HCT116 (cell line): Measurements from ENCODE around the gene PPP1R16B. TPM values are rescaled to one million over a fixed set of nuclear protein-coding genes. Genes with fewer than 3 reads are reported as not detected.

Experiments used
- ATAC-seq: fragments of 200-7000 bp; cut with Tn5 transposase; 2 replicates; pipeline ENCODE4 v1.9.1; 2020; ENCODE audit warnings: mild to moderate bottlenecking, moderate library complexity
- BruUV-seq: library from RNA; stranded (reverse); fragments of 400-500 nt; replicated peaks from 2 replicates; lab custom pipeline; 2021; lab: Mats Ljungman, UMichigan
- CTCF ChIA-PET: fragments of 300-600 bp; sonication (Branson Sonifier 250); formaldehyde crosslinking; loops from one replicate; lab custom pipeline; 2021; ENCODE audit warnings: antibody characterized with exemption; lab: Charles Lee
- POLR2A ChIA-PET: fragments of 300-600, 350-600 bp; sonication (Branson Sonifier 250); formaldehyde crosslinking; loops from one replicate; lab custom pipeline; 2021; ENCODE audit warnings: antibody characterized with exemption; lab: Charles Lee
- RAD21 ChIA-PET, 2 experiments: fragments of 300-600 bp; sonication (Branson Sonifier 250); formaldehyde crosslinking; loops; one replicate each; lab custom pipeline; 2023; ENCODE audit warnings: low total read pairs in 2 of 2; ENCODE audit not compliant: uncharacterized antibody in 2 of 2, unreplicated experiment in 2 of 2, low non-redundant PET in 1 of 2; lab: Charles Lee
- DNase-seq: peaks from one replicate; pipeline ENCODE4 v3.0.0-alpha.2; 2010; ENCODE audit warnings: low read depth, low spot score
- H2AFZ ChIP-seq: fragments of 200-600 bp; shearing (Covaris generic), sonication (generic); 2 replicates; pipeline ENCODE4 v1.6.1; 2017; ENCODE audit warnings: low read depth, mixed run types, mixed read lengths, antibody characterized with exemption, low read length; ENCODE audit not compliant: poor library complexity, severe bottlenecking
- H3K27ac ChIP-seq: 2 replicates; pipeline ENCODE4 v1.5.1; 2012; ENCODE audit warnings: low read depth, low read length
- H3K27me3 ChIP-seq: fragments of 200-600 bp; sonication (generic); 2 replicates; pipeline ENCODE4 v1.6.1; 2016; ENCODE audit warnings: mixed run types, low read length, mixed read lengths; ENCODE audit not compliant: insufficient read depth
- H3K36me3 ChIP-seq, 2 experiments: fragments of 200-500 bp in 1 of 2; fragments of 200-600 bp in 1 of 2; sonication (Bioruptor generic) in 1 of 2; sonication (generic) in 1 of 2; 2 replicates each; pipeline versions ENCODE4 v1.5.1 to v1.6.1; 2014 to 2016; ENCODE audit warnings: low read length in 2 of 2, inconsistent platforms in 1 of 2, mixed read lengths in 1 of 2, mixed run types in 1 of 2; ENCODE audit not compliant: insufficient read depth in 2 of 2, control insufficient read depth in 1 of 2
- H3K4me1 ChIP-seq, 2 experiments: fragments of 200-600 bp in 1 of 2; sonication (generic) in 1 of 2; 2 replicates each; pipeline versions ENCODE4 v1.5.1 to v1.6.1; 2012 to 2017; ENCODE audit warnings: low read length in 2 of 2, inconsistent platforms in 1 of 2, mild to moderate bottlenecking in 1 of 2, mixed read lengths in 1 of 2, mixed run types in 1 of 2, moderate library complexity in 1 of 2; ENCODE audit not compliant: insufficient read depth in 2 of 2, control insufficient read depth in 1 of 2
- H3K4me2 ChIP-seq: fragments of 200-600 bp; sonication (generic); 2 replicates; pipeline ENCODE4 v1.6.1; 2017; ENCODE audit warnings: mixed run types, low read length, mixed read lengths
- H3K4me3 ChIP-seq, 2 experiments: fragments of 200-600 bp in 1 of 2; sonication (generic) in 1 of 2; replicated peaks in 1 of 2; 2 replicates each; pipeline ENCODE4 v1.5.1; 2011 to 2016; ENCODE audit warnings: low read length in 2 of 2, control low read depth in 1 of 2, low read depth in 1 of 2, mild to moderate bottlenecking in 1 of 2, mixed read lengths in 1 of 2, mixed run types in 1 of 2
- H3K79me2 ChIP-seq: fragments of 200-600 bp; sonication (generic); 2 replicates; pipeline ENCODE4 v1.6.1; 2017; ENCODE audit warnings: mild to moderate bottlenecking, mixed run types, low read length, moderate library complexity, mixed read lengths; ENCODE audit not compliant: insufficient read depth
- H3K9ac ChIP-seq: fragments of 200-600 bp; sonication (generic); 2 replicates; pipeline ENCODE4 v1.6.1; 2016; ENCODE audit warnings: low read length, mixed read lengths
- H3K9me2 ChIP-seq: fragments of 200-600 bp; sonication (generic), shearing (Covaris generic); 2 replicates; pipeline ENCODE4 v1.6.1; 2017; ENCODE audit warnings: mixed run types, mild to moderate bottlenecking, moderate library complexity; ENCODE audit not compliant: insufficient read depth
- H3K9me3 ChIP-seq, 2 experiments: fragments of 200-500 bp in 1 of 2; fragments of 200-600 bp in 1 of 2; sonication (Bioruptor generic) in 1 of 2; sonication (generic) in 1 of 2; 2 replicates each; pipeline ENCODE4 v1.6.1; 2014 to 2017; ENCODE audit warnings: low read length in 2 of 2, mixed read lengths in 2 of 2, inconsistent platforms in 1 of 2, low read depth in 1 of 2, mild to moderate bottlenecking in 1 of 2, mixed run types in 1 of 2, moderate library complexity in 1 of 2; ENCODE audit not compliant: control insufficient read depth in 1 of 2, insufficient read depth in 1 of 2
- H4K20me1 ChIP-seq: fragments of 200-600 bp; sonication (generic), shearing (Covaris generic); 2 replicates; pipeline ENCODE4 v1.6.1; 2017; ENCODE audit warnings: mixed run types, mild to moderate bottlenecking, moderate library complexity; ENCODE audit not compliant: insufficient read depth
- EZH2 ChIP-seq: fragments of 200-600 bp; sonication (generic); IDR thresholded peaks from 2 replicates; pipeline ENCODE4 v1.6.1; 2017; ENCODE audit warnings: antibody characterized with exemption, mixed run types
- POLR2A ChIP-seq: IDR thresholded peaks from 2 replicates; pipeline ENCODE4 v1.7.0; 2011; ENCODE audit warnings: borderline replicate concordance; ENCODE audit not compliant: insufficient read depth, insufficient read length; ENCODE audit errors: extremely low read depth
- SRF ChIP-seq: IDR thresholded peaks from 2 replicates; pipeline ENCODE4 v1.6.1; 2012; ENCODE audit warnings: low read depth
- TCF7L2 ChIP-seq: IDR thresholded peaks from 2 replicates; pipeline ENCODE4 v1.7.0; 2011; ENCODE audit warnings: borderline replicate concordance, inconsistent platforms; ENCODE audit not compliant: insufficient read depth, insufficient read length; ENCODE audit errors: extremely low read depth
- YY1 ChIP-seq: IDR thresholded peaks from 2 replicates; pipeline ENCODE4 v1.6.1; 2011; ENCODE audit warnings: low read length, low read depth, moderate library complexity, mild to moderate bottlenecking; ENCODE audit not compliant: insufficient replicate concordance; ENCODE audit errors: extremely low read depth
- ZFX ChIP-seq: fragments of 450-650 bp; IDR thresholded peaks from 2 replicates; pipeline ENCODE4 v1.6.1; 2017
- intact Hi-C: fragments of 100-400 bp; cut with micrococcal nuclease; formaldehyde crosslinking; loops from 2 replicates; pipeline ENCODE4 v1.10.0; 2022
- total RNA-seq: library from RNA; stranded (reverse); gene quantifications from one replicate; pipeline ENCODE4 v1.2.1, GENCODE V29; 2021; ENCODE audit not compliant: unreplicated experiment
- TF ChIP-seq, protein P1 (sequence below): IDR thresholded peaks from 2 replicates; pipeline ENCODE4 v1.6.1; 2012; ENCODE audit warnings: low read depth

PPP1R16B gene
- total RNA-seq, 1 experiment from 2014 or later = 0.52 TPM

DNA sequence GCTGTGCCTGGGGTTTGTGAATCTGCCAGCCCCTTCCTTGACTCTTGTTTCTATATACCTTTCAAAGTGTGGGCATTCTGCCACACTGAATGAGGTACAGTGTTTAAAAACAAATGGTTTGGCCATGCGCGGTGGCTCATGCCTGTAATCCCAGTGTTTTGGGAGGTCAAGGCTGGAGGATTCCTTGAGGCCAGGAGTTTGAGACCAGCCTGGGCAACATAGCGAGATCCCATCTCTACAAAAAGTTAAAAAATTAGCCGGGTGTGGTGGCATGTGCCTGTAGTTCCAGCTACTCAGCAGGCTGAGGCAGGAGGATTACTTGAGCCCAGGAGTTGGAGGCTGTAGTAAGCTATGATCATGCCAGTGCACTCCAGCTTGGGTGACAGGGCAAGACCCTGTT lies 126.5 kb downstream of the PPP1R16B start:
- ChIA-PET CTCF (no interaction called here), POLR2A (no interaction called here)
- peaks cover 7% of the 10 kb centered on the region; the same call in 1 of the 2 replicates for H4K20me1 ChIP-seq

More for the DNA sequence above, 126.5 kb downstream of the PPP1R16B start:
- Histone ChIP-seq H3K79me2 (peaks cover 100% of the 10 kb centered on the region), H3K27me3 (no peaks in the 10 kb centered on the region), H2AFZ (no peak overlapping the region), H3K9me2 (no peaks in the 10 kb centered on the region), H3K9ac (no peak overlapping the region), H3K4me2 (no peak overlapping the region), H3K36me3 (peaks cover 3 to 25% of the 10 kb centered on the region in 2 experiments; a peak in 2 of 4 replicates), H3K27ac (no peak overlapping the region), H3K4me3 (no peak overlapping the region), H3K9me3 (no peaks in the 10 kb centered on the region), H3K4me1 (peaks cover 24 to 50% of the 10 kb centered on the region in 2 experiments)
- RAD21 ChIA-PET = no interaction called here
- ATAC-seq (no peak), DNase-seq (no peak)
- intact Hi-C loops = loop anchor here (2.0 kb wide), 1 partner anchor 31 kb away; the partner anchor contains the start of gene DHX35
- BruUV-seq = no TSS peak
- TF ChIP-seq TCF7L2 = no peak
- TF ChIP-seq POLR2A = no peak
- TF ChIP-seq ZFX = no peak
- no peak for TF ChIP-seq EZH2
- no peak for TF ChIP-seq SRF
- TF ChIP-seq, protein P1, sequence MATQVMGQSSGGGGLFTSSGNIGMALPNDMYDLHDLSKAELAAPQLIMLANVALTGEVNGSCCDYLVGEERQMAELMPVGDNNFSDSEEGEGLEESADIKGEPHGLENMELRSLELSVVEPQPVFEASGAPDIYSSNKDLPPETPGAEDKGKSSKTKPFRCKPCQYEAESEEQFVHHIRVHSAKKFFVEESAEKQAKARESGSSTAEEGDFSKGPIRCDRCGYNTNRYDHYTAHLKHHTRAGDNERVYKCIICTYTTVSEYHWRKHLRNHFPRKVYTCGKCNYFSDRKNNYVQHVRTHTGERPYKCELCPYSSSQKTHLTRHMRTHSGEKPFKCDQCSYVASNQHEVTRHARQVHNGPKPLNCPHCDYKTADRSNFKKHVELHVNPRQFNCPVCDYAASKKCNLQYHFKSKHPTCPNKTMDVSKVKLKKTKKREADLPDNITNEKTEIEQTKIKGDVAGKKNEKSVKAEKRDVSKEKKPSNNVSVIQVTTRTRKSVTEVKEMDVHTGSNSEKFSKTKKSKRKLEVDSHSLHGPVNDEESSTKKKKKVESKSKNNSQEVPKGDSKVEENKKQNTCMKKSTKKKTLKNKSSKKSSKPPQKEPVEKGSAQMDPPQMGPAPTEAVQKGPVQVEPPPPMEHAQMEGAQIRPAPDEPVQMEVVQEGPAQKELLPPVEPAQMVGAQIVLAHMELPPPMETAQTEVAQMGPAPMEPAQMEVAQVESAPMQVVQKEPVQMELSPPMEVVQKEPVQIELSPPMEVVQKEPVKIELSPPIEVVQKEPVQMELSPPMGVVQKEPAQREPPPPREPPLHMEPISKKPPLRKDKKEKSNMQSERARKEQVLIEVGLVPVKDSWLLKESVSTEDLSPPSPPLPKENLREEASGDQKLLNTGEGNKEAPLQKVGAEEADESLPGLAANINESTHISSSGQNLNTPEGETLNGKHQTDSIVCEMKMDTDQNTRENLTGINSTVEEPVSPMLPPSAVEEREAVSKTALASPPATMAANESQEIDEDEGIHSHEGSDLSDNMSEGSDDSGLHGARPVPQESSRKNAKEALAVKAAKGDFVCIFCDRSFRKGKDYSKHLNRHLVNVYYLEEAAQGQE = no peak
- no peak for TF ChIP-seq YY1
